ENCODE data around the gene ZNF385C.

The ZNF385C gene

DNA sequence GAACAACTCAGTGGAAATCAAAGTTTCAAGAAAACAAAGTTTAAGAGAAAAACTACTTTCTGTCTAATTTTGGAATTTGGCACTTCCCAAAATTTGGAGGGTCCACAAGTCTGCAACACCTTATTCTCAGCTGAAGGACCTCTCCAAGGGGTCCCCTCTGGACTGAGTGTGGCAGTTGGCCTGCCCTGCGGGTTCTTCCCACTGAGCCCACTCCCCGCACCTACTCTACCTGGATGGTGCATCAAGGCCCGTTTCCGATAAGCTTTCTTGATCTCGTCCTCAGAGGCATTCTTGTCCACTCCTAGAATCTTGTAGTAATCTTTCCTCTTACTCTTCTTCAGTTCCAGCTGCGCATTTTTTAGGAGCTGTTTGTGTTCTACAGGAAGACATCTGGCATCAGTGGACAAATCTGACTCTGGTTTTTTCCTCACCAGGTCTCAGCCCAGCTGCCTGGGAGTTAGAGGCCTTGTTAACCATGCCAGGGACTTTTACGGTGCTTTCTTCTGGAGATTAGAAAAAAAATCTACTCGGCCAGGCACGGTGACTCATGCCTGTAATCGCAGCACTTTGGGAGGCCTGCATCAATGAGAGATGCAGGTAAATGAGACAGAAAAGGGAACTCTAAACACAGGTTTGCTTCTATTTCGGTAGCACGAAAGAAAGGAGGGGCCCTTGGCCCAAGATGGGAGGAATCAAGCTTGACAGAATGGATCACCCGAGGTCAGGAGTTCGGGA lies 116.1 kb downstream of the ZNF385C start:
- TF ChIP-seq, protein P1, sequence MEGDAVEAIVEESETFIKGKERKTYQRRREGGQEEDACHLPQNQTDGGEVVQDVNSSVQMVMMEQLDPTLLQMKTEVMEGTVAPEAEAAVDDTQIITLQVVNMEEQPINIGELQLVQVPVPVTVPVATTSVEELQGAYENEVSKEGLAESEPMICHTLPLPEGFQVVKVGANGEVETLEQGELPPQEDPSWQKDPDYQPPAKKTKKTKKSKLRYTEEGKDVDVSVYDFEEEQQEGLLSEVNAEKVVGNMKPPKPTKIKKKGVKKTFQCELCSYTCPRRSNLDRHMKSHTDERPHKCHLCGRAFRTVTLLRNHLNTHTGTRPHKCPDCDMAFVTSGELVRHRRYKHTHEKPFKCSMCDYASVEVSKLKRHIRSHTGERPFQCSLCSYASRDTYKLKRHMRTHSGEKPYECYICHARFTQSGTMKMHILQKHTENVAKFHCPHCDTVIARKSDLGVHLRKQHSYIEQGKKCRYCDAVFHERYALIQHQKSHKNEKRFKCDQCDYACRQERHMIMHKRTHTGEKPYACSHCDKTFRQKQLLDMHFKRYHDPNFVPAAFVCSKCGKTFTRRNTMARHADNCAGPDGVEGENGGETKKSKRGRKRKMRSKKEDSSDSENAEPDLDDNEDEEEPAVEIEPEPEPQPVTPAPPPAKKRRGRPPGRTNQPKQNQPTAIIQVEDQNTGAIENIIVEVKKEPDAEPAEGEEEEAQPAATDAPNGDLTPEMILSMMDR (conservative IDR thresholded peaks at IDR 0.05) = no peak

DNA sequence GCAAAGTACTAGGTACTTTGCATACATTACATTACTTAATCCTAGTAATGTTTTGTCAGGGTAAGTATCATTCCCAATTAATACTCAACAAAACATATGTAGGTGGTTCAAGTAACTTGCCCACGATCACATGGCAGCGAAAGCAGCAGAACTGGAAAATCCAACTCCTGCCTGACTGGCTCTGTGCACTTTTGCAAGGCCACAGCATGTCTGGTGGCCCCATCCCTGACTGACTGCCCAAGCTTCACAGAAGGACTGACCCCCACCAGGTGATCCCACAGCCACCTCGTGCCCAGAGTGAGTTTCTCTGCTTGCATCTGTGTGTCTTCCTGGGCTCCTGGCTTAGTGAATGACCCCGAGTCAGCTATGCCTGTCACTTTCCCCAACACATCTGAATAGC lies 120.3 kb downstream of the ZNF385C start:
- peak overlapping the region; percentile 51 for H3K27ac ChIP-seq

More for the DNA sequence above, 116.1 kb downstream of the ZNF385C start:
- H3K27ac ChIP-seq = no peak overlapping the region

DNA sequence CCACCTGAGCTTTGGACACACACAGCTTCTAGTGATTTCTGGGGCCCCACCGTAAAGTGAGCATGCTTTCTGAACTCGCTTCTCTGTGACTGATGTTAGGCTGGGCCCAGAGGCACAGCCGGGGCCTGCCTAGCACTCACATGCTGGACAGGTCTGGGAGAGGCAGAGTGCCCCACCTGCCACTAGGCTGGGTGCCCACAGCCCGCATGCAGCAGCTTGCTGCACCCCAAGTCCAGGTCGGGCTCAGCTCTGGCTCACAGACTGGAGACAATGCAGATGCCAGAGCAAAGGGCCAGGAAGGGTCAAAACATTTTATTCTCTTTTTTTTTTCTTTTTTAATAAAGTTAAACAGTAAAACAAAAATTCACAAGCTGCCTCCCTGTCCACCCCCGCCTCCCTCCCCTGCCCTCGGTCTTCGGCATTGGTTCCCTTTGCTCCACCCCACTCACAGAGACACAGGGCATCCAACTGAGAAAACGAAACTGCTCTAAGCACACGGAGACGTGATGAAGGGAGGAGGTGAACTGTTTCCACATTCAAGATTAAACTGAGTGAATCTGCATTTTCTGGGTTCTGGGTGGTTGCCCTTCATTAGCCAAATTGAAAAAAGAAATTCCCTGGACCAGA lies 122.0 kb downstream of the ZNF385C start:
- H3K27ac ChIP-seq = no peak overlapping the region
- TF ChIP-seq, protein P1 (conservative IDR thresholded peaks at IDR 0.05) = no peak

More for the DNA sequence above, 120.3 kb downstream of the ZNF385C start:
- TF ChIP-seq, protein P1 (conservative IDR thresholded peaks at IDR 0.05) = no peak

Data from VCaP (cell line).